Measurements from ENCODE around the gene MTMR10.

The MTMR10 gene

DNA sequence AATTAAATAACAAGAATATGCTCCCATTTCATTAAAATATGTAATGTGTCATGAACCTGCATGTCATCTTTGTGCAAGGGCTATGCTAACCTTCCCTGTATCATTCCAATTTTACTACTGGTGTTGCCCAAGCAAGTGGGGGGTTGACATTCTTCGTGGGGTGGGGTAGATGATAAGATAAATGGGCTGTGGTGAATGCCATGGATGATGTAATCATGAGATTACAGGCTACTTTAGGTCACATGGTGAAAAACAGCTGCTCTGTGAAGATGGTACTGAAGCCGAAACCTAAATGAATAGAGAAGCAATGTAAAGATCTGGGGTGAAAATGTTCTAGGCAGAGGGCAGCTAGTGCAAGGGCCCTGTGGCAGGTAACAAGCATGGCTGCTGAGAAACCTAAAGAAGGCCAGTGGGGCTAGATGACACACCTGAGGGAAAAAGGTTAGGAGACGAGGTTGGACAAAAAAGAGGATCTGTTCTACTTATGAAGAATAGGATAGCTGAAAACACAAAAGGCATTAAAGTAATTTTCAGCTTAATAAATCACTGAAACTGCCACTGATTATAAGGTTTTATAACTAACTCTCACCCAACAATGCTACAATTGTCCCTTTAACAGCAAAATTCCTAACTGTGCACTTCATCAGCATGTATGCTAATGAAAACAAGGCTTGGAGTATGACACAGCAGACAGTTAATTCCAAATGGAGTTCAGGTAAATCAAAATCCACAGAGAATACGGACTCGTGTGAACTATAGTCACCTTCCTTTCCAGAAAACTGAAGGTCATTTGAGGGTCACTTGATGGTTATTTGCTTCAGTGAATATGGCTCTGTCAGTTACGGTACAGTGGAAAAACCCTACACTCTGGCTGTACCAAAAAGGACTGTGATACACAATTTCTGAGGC is 35.0 kb downstream of the MTMR10 start:
- peak; percentile 55 for DNase-seq (ENCODE audit: low read depth)

- peak; percentile 27 for DNase-seq (ENCODE audit: low read depth)
Observed at GRCh38 chr15:30954674-30955073, 36.8 kb downstream of the MTMR10 start.

DNA sequence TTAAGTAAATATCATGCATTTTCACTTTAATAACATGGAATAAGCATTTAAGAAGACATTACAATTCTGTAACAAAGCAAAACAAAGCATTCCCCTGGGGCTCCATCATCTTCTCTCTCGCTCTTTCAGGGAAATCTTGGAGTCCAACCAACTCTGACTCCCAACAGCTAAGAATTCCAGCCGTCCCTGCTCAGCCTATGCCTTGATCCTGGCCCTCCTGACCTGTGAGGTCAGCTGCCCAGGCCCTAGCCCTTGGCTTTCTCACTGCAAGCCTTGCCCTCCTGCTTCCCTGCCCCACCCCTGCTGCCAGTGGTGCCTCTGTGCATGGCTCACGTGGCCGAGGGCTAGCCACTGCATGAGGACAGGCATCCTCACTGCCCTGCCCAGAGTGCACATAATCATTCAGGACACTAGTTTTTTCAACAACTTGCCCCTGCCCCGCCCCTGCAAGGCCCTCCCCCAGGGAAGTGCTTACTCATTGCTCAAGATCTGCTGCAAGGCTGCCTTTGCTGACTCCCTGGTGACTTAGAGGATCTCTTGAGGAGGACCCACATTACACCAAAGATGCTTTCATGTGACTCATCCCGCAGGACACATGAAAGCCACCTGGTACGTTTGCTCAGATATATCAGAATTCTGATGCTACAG is 37.6 kb downstream of the MTMR10 start:
- peak; percentile 94 for DNase-seq (ENCODE audit: low read depth)

- no peak for DNase-seq (ENCODE audit: low read depth)
Observed at GRCh38 chr15:30953183-30953582, 38.2 kb downstream of the MTMR10 start.

GRCh38 chr15:30943654-30944335 is 47.6 kb downstream of the MTMR10 start:
- peak; percentile 6 for DNase-seq (ENCODE audit: low read depth)

GRCh38 chr15:30941520-30941919 is 49.9 kb downstream of the MTMR10 start:
- DNase-seq (ENCODE audit: low read depth): no peak

GRCh38 chr15:30940359-30940758 is 51.1 kb downstream of the MTMR10 start:
- DNase-seq (ENCODE audit: low read depth): no peak

GRCh38 chr15:30939161-30939560 is 52.3 kb downstream of the MTMR10 start:
- DNase-seq (ENCODE audit: low read depth): no peak

DNA sequence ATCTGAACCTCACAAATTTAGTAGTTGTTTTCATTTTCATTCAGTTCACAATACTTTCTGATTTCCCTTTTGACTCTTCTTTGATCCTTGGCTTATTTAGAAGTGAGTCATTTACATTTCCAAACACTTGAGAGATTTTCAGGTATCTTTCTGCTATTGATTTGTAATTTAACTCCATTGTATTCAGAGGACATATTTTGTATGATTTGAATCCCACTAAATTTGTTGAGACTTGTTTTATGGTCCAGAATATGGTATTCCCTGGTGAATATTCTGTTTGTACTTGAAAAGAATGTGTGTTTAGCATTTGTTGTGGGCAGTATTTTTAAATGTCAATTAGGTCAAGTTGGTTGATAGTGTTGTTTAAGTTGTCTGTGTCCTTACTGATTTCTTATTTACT is 58.1 kb downstream of the MTMR10 start:
- no peak for DNase-seq (ENCODE audit: low read depth)

GRCh38 chr15:30930422-30930821 is 61.0 kb downstream of the MTMR10 start:
- no peak for DNase-seq (ENCODE audit: low read depth)

- DNase-seq (ENCODE audit: low read depth): no peak
Observed at GRCh38 chr15:30929982-30930381, 61.4 kb downstream of the MTMR10 start.

- DNase-seq (ENCODE audit: low read depth): peak; percentile 14
Observed at GRCh38 chr15:30929064-30929669, 62.3 kb downstream of the MTMR10 start.

DNA sequence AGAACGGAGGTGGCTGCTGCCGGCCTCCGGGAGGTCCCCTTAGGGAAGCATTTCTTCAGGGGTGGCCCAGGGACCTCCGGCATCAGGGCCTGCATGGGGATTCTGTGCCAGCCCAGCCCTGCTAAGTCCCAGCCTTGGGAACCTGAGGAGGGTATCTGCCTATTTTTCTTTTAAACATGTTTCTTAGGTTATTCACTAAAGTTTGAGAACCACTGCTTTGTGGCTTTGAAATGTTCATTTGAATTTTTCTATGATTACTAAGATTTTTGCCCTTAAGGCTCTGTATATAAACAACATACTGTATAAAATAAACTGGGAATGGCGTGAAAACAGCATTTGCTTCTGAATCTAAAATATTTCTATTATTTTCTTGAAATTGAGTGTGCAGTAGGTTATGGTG is 63.4 kb downstream of the MTMR10 start:
- peak; percentile 40 for DNase-seq (ENCODE audit: low read depth)

- DNase-seq (ENCODE audit: low read depth): no peak
Observed at GRCh38 chr15:30927148-30927761, 64.2 kb downstream of the MTMR10 start.

GRCh38 chr15:30926161-30926560 is 65.3 kb downstream of the MTMR10 start:
- DNase-seq (ENCODE audit: low read depth): no peak

GRCh38 chr15:30925686-30926085 is 65.7 kb downstream of the MTMR10 start:
- DNase-seq (ENCODE audit: low read depth): no peak

DNA sequence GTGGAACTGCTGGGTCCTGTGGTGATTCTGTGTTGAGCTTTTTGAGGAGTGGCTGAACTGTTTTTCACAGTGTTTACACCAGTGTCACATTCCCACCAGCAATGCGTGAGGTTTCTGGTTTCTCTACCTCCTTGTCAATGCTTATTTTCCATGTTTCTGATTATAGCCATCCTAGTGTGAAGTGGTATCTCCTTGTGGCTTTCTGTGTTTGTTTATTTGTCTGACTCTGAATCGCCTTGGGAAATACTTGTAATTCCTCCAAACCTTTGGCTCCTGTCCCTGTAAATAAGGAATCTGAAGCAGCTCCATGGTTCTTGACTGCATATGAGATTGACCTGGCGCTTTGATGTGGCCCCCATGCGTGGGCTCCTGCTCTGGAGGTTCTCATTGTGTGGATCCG is 67.1 kb downstream of the MTMR10 start:
- DNase-seq (ENCODE audit: low read depth): peak; percentile 89

- DNase-seq (ENCODE audit: low read depth): no peak
Observed at GRCh38 chr15:30923429-30923828, 68.0 kb downstream of the MTMR10 start.

DNA sequence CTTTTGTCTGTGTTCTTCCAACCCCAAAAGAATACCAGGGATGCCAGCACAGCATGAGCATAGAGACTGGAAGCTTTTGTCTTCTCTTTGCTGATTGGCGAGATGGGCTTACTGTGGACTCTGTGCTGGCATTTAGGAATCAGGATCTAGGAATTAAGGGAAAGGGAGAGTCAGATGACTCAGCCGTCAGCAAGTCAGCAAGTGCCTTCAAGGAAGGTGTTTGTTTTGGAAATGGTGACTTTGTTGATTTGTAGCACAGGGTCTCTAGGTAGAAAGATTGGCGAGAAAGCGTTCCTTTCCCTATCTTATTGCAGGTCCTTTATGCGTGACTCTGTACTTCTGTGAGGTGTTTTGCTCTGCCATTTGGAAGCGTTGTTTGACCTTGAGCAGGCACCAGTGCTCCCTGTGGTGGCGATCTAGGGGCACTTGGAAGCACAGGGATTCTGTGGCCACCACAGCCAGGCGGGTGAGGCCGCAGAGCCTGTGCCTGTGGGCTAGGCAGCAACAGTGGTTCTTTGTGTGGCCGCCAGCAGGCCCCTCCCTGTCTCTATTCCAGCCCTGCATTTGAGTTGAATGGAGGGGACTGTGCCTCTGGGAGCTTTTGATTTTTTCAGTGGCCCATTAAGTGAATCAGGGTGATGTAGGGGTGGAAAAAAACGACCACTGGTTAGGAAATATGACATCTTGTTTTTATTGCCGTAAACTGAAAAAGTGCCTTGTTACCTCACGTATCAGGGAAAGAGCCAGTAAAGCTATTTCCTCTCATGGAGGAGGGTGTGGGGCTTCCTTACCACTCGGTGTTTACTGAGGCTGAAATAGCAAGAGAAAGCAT is 68.7 kb downstream of the MTMR10 start:
- DNase-seq (ENCODE audit: low read depth): peak; percentile 87

DNA sequence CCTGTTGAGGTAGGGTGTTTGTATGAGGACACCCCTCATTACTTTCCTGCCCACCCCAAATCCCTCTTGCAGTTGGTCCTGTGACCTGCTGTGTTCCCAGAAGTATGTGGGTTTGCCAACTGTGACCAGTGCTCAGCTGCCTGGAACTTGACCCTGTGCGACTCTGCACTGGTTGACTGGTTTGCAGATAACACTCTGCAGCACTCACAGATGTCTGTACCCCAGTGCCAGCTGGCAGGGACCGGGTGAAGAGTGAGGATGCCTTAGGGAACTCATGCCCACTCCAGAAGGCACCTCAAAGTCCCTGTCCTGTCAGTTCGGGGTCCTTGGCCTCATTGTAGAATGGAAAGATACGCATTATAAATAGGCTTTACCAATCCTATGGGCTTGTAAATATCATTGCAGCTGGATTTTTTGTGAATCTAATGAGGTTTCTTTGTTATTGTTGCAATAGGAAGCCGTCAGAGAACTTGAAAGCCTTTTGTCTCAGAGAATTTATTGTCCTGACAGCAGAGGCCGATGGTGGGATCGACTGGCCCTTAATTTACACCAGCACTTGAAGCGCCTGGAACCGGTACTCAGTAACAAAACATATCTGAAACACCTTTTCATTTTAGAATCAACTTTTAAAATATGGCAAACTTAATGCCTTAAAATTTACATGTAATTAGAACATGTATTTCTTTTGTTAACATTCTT is 69.5 kb downstream of the MTMR10 start:
- peak; percentile 6 for DNase-seq (ENCODE audit: low read depth)

Data from EH (cell line).